Uterus (tissue), 4 donors: ENCODE data around the gene EP300. TPM values are rescaled to one million over a fixed set of nuclear protein-coding genes. Genes with fewer than 3 reads are reported as not detected.

Experiments
- DNase-seq, 2 donors: peaks; one replicate each; pipeline ENCODE4 v3.0.0-alpha.2; 2019 to 2020
- H3K27ac ChIP-seq, 2 donors: fragments of 200-600 bp; sonication (generic); 1 replicate in 1 of 2; 2 replicates in 1 of 2; pipeline ENCODE4 v1.5.1; 2016 to 2018
- H3K27me3 ChIP-seq, 2 donors: fragments of 200-600 bp; sonication (generic); one replicate each; pipeline ENCODE4 v1.5.1; 2018 to 2019; ENCODE audit warnings: control low read depth in 1 of 2
- H3K36me3 ChIP-seq, 2 donors: fragments of 200-600 bp; sonication (generic); one replicate each; pipeline ENCODE4 v1.5.1; 2019; ENCODE audit warnings: control low read depth in 1 of 2
- H3K4me1 ChIP-seq, 2 donors: fragments of 200-600 bp; sonication (generic); one replicate each; pipeline ENCODE4 v1.5.1; 2018 to 2019; ENCODE audit warnings: control low read depth in 1 of 2
- H3K4me3 ChIP-seq, 2 donors: fragments of 200-600 bp; sonication (generic); 1 replicate in 1 of 2; 2 replicates in 1 of 2; pipeline ENCODE4 v1.5.1; 2018 to 2019; ENCODE audit warnings: mild to moderate bottlenecking in 1 of 2
- H3K9me3 ChIP-seq, 2 donors: fragments of 200-600 bp; sonication (generic); one replicate each; pipeline ENCODE4 v1.5.1; 2019; ENCODE audit warnings: control low read depth in 1 of 2
- POLR2A ChIP-seq, 2 donors: fragments of 450-650 bp; IDR thresholded peaks; one replicate each; pipeline ENCODE4 v1.6.1; 2016; ENCODE audit warnings: antibody characterized with exemption in 2 of 2, mild to moderate bottlenecking in 1 of 2, moderate library complexity in 1 of 2
- intact Hi-C: fragments of 100-400 bp; cut with DNase I; formaldehyde crosslinking; loops from one replicate; pipeline ENCODE4 v1.15.1; 2023; ENCODE audit warnings: low total_unique reads
- total RNA-seq, 4 donors: library from RNA; depleted of rRNA in 3 of 4; stranded (reverse); fragments of >200 nt in 3 of 4; gene quantifications; one replicate each; pipeline versions ENCODE4 v1.1.0 to v1.2.4, GENCODE V29; 2014 to 2023
- TF ChIP-seq, protein P1 (sequence below), 4 experiments: fragments of 200-600 bp in 2 of 4; fragments of 450-650 bp in 2 of 4; sonication (generic) in 2 of 4; IDR thresholded peaks; one replicate each; pipeline ENCODE4 v1.5.1; 2016 to 2019; ENCODE audit warnings: antibody characterized with exemption in 4 of 4, mild to moderate bottlenecking in 2 of 4, moderate library complexity in 1 of 4
- donor health status: DM: yes; HTN: yes; CAD: no.

EP300 gene
- total RNA-seq, 4 donors from 2014 or later = 18.8 to 116 (median 72.5) TPM

- H3K27me3 ChIP-seq = no peaks in the 10 kb centered on the region
- peaks cover 0 to 8% of the 10 kb centered on the region in 2 donors for H3K4me1 ChIP-seq
- H3K36me3 ChIP-seq = no peaks in the 10 kb centered on the region
- H3K27ac ChIP-seq = peak within 1 kb of the TSS; percentile 38 to 84
- DNase-seq = peak; percentile 97 to 98
- peak within 1 kb of the TSS; percentile 95 to 96 for H3K4me3 ChIP-seq
- intact Hi-C loops = no loop called here
- no peaks in the 10 kb centered on the region for H3K9me3 ChIP-seq
- TF ChIP-seq, protein P1, sequence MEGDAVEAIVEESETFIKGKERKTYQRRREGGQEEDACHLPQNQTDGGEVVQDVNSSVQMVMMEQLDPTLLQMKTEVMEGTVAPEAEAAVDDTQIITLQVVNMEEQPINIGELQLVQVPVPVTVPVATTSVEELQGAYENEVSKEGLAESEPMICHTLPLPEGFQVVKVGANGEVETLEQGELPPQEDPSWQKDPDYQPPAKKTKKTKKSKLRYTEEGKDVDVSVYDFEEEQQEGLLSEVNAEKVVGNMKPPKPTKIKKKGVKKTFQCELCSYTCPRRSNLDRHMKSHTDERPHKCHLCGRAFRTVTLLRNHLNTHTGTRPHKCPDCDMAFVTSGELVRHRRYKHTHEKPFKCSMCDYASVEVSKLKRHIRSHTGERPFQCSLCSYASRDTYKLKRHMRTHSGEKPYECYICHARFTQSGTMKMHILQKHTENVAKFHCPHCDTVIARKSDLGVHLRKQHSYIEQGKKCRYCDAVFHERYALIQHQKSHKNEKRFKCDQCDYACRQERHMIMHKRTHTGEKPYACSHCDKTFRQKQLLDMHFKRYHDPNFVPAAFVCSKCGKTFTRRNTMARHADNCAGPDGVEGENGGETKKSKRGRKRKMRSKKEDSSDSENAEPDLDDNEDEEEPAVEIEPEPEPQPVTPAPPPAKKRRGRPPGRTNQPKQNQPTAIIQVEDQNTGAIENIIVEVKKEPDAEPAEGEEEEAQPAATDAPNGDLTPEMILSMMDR (IDR thresholded peaks at IDR 0.05) = no peak
- peak in 1 of 2 donors; percentile 41 for TF ChIP-seq POLR2A (IDR thresholded peaks at IDR 0.05)
Observed at GRCh38 chr22:41204992-41205900, 112.9 kb downstream of the EP300 start, which contains the start of gene L3MBTL2. TSS of gene L3MBTL2 (plus strand) at chr22:41205312. CDS start at chr22:41205363, 51 bp downstream.

DNA sequence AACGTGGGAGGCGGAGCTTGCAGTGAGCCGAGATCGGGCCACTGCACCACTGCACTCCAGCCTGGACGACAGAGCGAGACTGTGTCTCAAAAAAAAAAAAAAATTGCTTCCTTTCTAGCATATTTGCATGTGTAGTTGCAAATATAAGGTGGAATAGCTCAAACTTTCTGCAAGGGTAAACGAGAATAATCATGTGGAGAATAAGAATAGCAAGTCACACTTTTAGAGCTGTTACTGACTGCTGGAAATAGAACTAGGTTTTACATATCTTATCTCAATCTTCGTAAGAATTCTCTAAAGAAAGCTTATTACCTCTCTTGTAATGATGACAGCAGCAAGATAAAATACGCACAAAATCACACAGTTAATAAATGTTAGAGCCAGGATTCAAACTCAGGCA lies 114.3 kb downstream of the EP300 start:
- Histone ChIP-seq H3K9me3 (no peaks in the 10 kb centered on the region), H3K36me3 (no peaks in the 10 kb centered on the region), H3K4me1 (peaks cover 0 to 8% of the 10 kb centered on the region in 2 donors), H3K27me3 (no peaks in the 10 kb centered on the region), H3K4me3 (no peak overlapping the region), H3K27ac (no peak overlapping the region)
- TF ChIP-seq POLR2A (IDR thresholded peaks at IDR 0.05) = no peak
- TF ChIP-seq, protein P1 (IDR thresholded peaks at IDR 0.05) = no peak
- intact Hi-C loops = no loop called here
- DNase-seq = no peak

DNA sequence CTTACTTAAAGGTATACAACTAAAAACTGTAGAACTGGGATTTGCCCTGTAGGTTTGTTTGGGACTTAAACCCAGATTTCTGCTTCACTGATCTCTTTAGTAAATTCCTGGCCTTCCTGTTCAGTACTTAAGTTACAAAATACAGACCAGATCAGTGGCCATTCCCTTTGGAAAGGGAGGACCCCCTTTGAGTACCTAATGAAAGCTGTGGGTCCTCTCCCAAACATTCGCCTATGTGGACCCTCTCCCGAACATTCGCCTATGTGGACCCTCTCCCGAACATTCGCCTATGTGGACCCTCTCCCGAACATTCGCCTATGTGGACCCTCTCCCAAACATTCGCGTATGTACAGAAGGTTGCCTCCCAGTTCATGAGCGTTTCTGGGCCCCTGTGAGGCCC lies 123.0 kb downstream of the EP300 start:
- no peaks in the 10 kb centered on the region for H3K4me1 ChIP-seq
- H3K9me3 ChIP-seq = no peaks in the 10 kb centered on the region
- TF ChIP-seq, protein P1 (IDR thresholded peaks at IDR 0.05) = no peak
- no peak for TF ChIP-seq POLR2A (IDR thresholded peaks at IDR 0.05)
- no peak for DNase-seq
- H3K4me3 ChIP-seq = no peak overlapping the region
- H3K27me3 ChIP-seq = no peaks in the 10 kb centered on the region
- no peaks in the 10 kb centered on the region for H3K36me3 ChIP-seq
- H3K27ac ChIP-seq = no peak overlapping the region
- intact Hi-C loops = no loop called here

DNA sequence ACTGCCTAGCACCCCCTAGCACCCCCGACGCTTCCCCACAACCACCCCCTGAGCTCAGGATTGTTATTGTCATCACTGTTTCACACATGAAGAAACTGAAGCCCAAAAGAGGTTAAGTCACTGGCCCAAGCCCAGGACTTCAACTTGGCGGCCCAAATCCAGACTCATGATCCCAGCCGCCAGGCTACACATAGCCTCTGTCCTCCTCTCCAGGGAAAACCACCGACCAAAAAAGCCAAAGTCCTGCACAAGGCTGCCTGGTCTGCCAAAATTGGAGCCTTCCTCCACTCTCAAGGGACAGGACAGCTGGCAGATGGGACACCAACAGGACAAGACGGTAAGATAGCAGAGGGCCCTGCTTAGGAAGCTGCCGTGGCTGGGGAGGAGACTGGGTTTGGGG lies 123.5 kb downstream of the EP300 start:
- DNase-seq = no peak
- H3K27me3 ChIP-seq = no peaks in the 10 kb centered on the region
- H3K27ac ChIP-seq = no peak overlapping the region
- no peaks in the 10 kb centered on the region for H3K36me3 ChIP-seq
- no peak for TF ChIP-seq POLR2A (IDR thresholded peaks at IDR 0.05)
- no peaks in the 10 kb centered on the region for H3K9me3 ChIP-seq
- H3K4me1 ChIP-seq = no peaks in the 10 kb centered on the region
- intact Hi-C loops = no loop called here
- no peak overlapping the region for H3K4me3 ChIP-seq

- TF ChIP-seq POLR2A (IDR thresholded peaks at IDR 0.05) = no peak
- TF ChIP-seq, protein P1 (IDR thresholded peaks at IDR 0.05) = no peak
- no peaks in the 10 kb centered on the region for H3K4me1 ChIP-seq
- no peaks in the 10 kb centered on the region for H3K9me3 ChIP-seq
- H3K27me3 ChIP-seq = no peaks in the 10 kb centered on the region
- intact Hi-C loops = no loop called here
- H3K4me3 ChIP-seq = no peak overlapping the region
- H3K27ac ChIP-seq = peak overlapping the region; percentile 68 to 69
- no peaks in the 10 kb centered on the region for H3K36me3 ChIP-seq
- DNase-seq = no peak
Observed at GRCh38 chr22:41216984-41217383, 124.6 kb downstream of the EP300 start.
